H1 (cell line): Measurements from ENCODE around the gene RNF157. TPM values are rescaled to one million over a fixed set of nuclear protein-coding genes. Genes with fewer than 3 reads are reported as not detected.

Experiments used
- CTCF ChIA-PET: fragments of 300-600 bp; sonication (Branson Sonifier 250); formaldehyde crosslinking; loops from one replicate; lab custom pipeline; 2021; ENCODE audit not compliant: partially characterized antibody; lab: Charles Lee
- POLR2A ChIA-PET: fragments of 300-600 bp; sonication (Branson Sonifier 250); formaldehyde crosslinking; loops from one replicate; lab custom pipeline; 2021; ENCODE audit warnings: inconsistent platforms; ENCODE audit not compliant: partially characterized antibody; lab: Charles Lee
- DNase-seq, 2 experiments: peaks; one replicate each; pipeline versions ENCODE4 v3.0.0 to v3.0.0-alpha.2; 2010 to 2022; ENCODE audit warnings: low spot score in 2 of 2, low read depth in 1 of 2, mixed read lengths in 1 of 2
- FAIRE-seq: peaks from 2 replicates; lab custom pipeline; 2011; peaks lifted over from hg19 to GRCh38; lab: Jason Lieb, UNC
- H2AFZ ChIP-seq: 2 replicates; pipeline ENCODE4 v1.8.1; 2012; ENCODE audit warnings: low read length, inconsistent platforms
- H2AK5ac ChIP-seq: 2 replicates; pipeline ENCODE4 v1.6.1; 2013; ENCODE audit warnings: low read depth, low read length
- H2BK120ac ChIP-seq: replicated peaks from 2 replicates; pipeline ENCODE3; 2013; ENCODE audit warnings: low read depth, low read length, inconsistent platforms
- H2BK12ac ChIP-seq: 2 replicates; pipeline ENCODE4 v1.6.1; 2013; ENCODE audit warnings: low read depth, low read length
- H2BK15ac ChIP-seq: 2 replicates; pipeline ENCODE4 v1.6.1; 2013; ENCODE audit warnings: low read length
- H2BK20ac ChIP-seq: 2 replicates; pipeline ENCODE4 v1.6.1; 2013; ENCODE audit warnings: low read length
- H2BK5ac ChIP-seq: 2 replicates; pipeline ENCODE4 v1.6.1; 2013; ENCODE audit warnings: low read depth, low read length
- H3K14ac ChIP-seq: 2 replicates; pipeline ENCODE4 v1.6.1; 2013; ENCODE audit warnings: inconsistent platforms; ENCODE audit not compliant: insufficient read length
- H3K18ac ChIP-seq: 2 replicates; pipeline ENCODE4 v1.6.1; 2013; ENCODE audit warnings: low read length; ENCODE audit errors: extremely low read depth
- H3K23ac ChIP-seq: 2 replicates; pipeline ENCODE4 v1.6.1; 2013; ENCODE audit warnings: inconsistent platforms; ENCODE audit not compliant: insufficient read length
- H3K23me2 ChIP-seq: 2 replicates; pipeline ENCODE4 v1.6.1; 2013; ENCODE audit warnings: low read depth, low read length
- H3K27ac ChIP-seq: 2 replicates; pipeline ENCODE4 v1.6.1; 2011; ENCODE audit warnings: low read depth, low read length, inconsistent platforms
- H3K27me3 ChIP-seq, 4 experiments: replicated peaks in 1 of 4; 1 replicate in 1 of 4; 2 replicates in 3 of 4; pipeline versions ENCODE4 v1.6.1 to v1.8.1; 2011 to 2013; ENCODE audit warnings: low read length in 3 of 4, mild to moderate bottlenecking in 3 of 4, inconsistent platforms in 2 of 4, mixed read lengths in 2 of 4, moderate library complexity in 1 of 4; ENCODE audit not compliant: control insufficient read depth in 3 of 4, insufficient read depth in 3 of 4; ENCODE audit errors: extremely low read depth in 1 of 4
- H3K36me3 ChIP-seq, 4 experiments: 2 replicates each; pipeline versions ENCODE4 v1.6.1 to v1.8.1; 2011 to 2013; ENCODE audit warnings: mild to moderate bottlenecking in 4 of 4, low read length in 3 of 4, moderate library complexity in 2 of 4, control low read depth in 1 of 4, inconsistent platforms in 1 of 4; ENCODE audit not compliant: insufficient read depth in 4 of 4, control insufficient read depth in 2 of 4
- H3K4ac ChIP-seq: replicated peaks from 2 replicates; pipeline ENCODE3; 2013; ENCODE audit warnings: low read length, low read depth, mixed read lengths, inconsistent platforms; ENCODE audit not compliant: insufficient read length
- H3K4me1 ChIP-seq, 4 experiments: replicated peaks in 1 of 4; 1 replicate in 1 of 4; 2 replicates in 3 of 4; pipeline versions ENCODE4 v1.6.1 to v1.8.1; 2011 to 2013; ENCODE audit warnings: low read length in 3 of 4, inconsistent platforms in 2 of 4, mixed read lengths in 1 of 4; ENCODE audit not compliant: insufficient read depth in 4 of 4, control insufficient read depth in 3 of 4
- H3K4me2 ChIP-seq, 2 experiments: 2 replicates each; pipeline versions ENCODE4 v1.6.1 to v1.8.1; 2011 to 2013; ENCODE audit warnings: low read depth in 2 of 2, low read length in 2 of 2, control low read depth in 1 of 2, inconsistent platforms in 1 of 2, mild to moderate bottlenecking in 1 of 2; ENCODE audit not compliant: insufficient read depth in 1 of 2
- H3K4me3 ChIP-seq, 4 experiments: fragments of 200-600, 300-600 bp in 1 of 4; sonication (generic), shearing (Covaris generic), sonication (Bioruptor Twin) in 1 of 4; 2 replicates each; pipeline versions ENCODE4 v1.5.1 to v1.8.1; 2011 to 2016; ENCODE audit warnings: low read length in 4 of 4, low read depth in 3 of 4, control low read depth in 2 of 4, inconsistent platforms in 2 of 4, mild to moderate bottlenecking in 2 of 4, mixed read lengths in 1 of 4, moderate library complexity in 1 of 4; ENCODE audit not compliant: insufficient read depth in 2 of 4; ENCODE audit errors: extremely low read depth in 1 of 4
- H3K56ac ChIP-seq: replicated peaks from 2 replicates; pipeline ENCODE3; 2013; ENCODE audit warnings: low read depth, mild to moderate bottlenecking, mixed read lengths, low read length, inconsistent platforms; ENCODE audit not compliant: insufficient read length
- H3K79me1 ChIP-seq: 2 replicates; pipeline ENCODE4 v1.6.1; 2013; ENCODE audit warnings: low read depth, low read length, control low read depth
- H3K79me2 ChIP-seq, 2 experiments: 2 replicates each; pipeline versions ENCODE4 v1.6.1 to v1.8.1; 2012 to 2013; ENCODE audit warnings: low read length in 2 of 2, mild to moderate bottlenecking in 2 of 2, inconsistent platforms in 1 of 2; ENCODE audit not compliant: insufficient read depth in 2 of 2, control insufficient read depth in 1 of 2
- H3K9ac ChIP-seq, 4 experiments: replicated peaks in 1 of 4; 1 replicate in 1 of 4; 2 replicates in 3 of 4; pipeline versions ENCODE4 v1.6.1 to v1.8.1; 2011 to 2013; ENCODE audit warnings: low read depth in 3 of 4, low read length in 3 of 4, control low read depth in 2 of 4, mild to moderate bottlenecking in 2 of 4, moderate library complexity in 2 of 4, inconsistent platforms in 1 of 4; ENCODE audit errors: extremely low read depth in 1 of 4
- H3K9me3 ChIP-seq, 2 experiments: 2 replicates each; pipeline versions ENCODE4 v1.6.1 to v1.8.1; 2012 to 2013; ENCODE audit warnings: mild to moderate bottlenecking in 2 of 2, moderate library complexity in 2 of 2, control low read depth in 1 of 2, inconsistent platforms in 1 of 2, low read depth in 1 of 2, low read length in 1 of 2, mixed read lengths in 1 of 2; ENCODE audit not compliant: insufficient read depth in 2 of 2
- H4K20me1 ChIP-seq, 2 experiments: replicated peaks in 1 of 2; 2 replicates each; pipeline versions ENCODE3 to v1.8.1; 2011 to 2013; ENCODE audit warnings: inconsistent platforms in 2 of 2, low read length in 2 of 2, mild to moderate bottlenecking in 1 of 2; ENCODE audit not compliant: insufficient read depth in 2 of 2, control insufficient read depth in 1 of 2
- H4K5ac ChIP-seq: 2 replicates; pipeline ENCODE4 v1.6.1; 2013; ENCODE audit warnings: low read length, low read depth, mixed read lengths, inconsistent platforms; ENCODE audit not compliant: insufficient read length
- H4K8ac ChIP-seq: 2 replicates; pipeline ENCODE4 v1.8.0; 2013; ENCODE audit warnings: mild to moderate bottlenecking, moderate library complexity, low read length, inconsistent platforms; ENCODE audit not compliant: insufficient read depth; ENCODE audit errors: extremely low read depth
- H4K91ac ChIP-seq: replicated peaks from 2 replicates; pipeline ENCODE3; 2013; ENCODE audit warnings: low read length, mixed read lengths, inconsistent platforms; ENCODE audit not compliant: insufficient read length
- BCL11A ChIP-seq, 2 experiments: IDR thresholded peaks; one replicate each; pipeline ENCODE4 v1.6.1; 2011; ENCODE audit warnings: low read depth in 2 of 2, low read length in 2 of 2, mild to moderate bottlenecking in 2 of 2
- KDM4A ChIP-seq: IDR thresholded peaks from one replicate; pipeline ENCODE4 v1.7.1; 2012; ENCODE audit warnings: low read depth, mild to moderate bottlenecking, moderate library complexity, low read length, inconsistent platforms; ENCODE audit not compliant: severe bottlenecking
- SAP30 ChIP-seq: fragments of 300-600 bp; sonication (generic); IDR thresholded peaks from 2 replicates; pipeline ENCODE4 v1.7.1; 2012; ENCODE audit warnings: low read length, moderate library complexity, mild to moderate bottlenecking, inconsistent platforms; ENCODE audit not compliant: insufficient read depth, insufficient replicate concordance
- WGBS, 2 experiments: shearing (Covaris generic) in 1 of 2; methylation state at CpG; one replicate each; pipeline versions ENCODE4 v1.1.6 to v1.1.7; 2013 to 2015; ENCODE audit warnings: low lambda C conversion rate in 2 of 2, mixed read lengths in 2 of 2, inconsistent platforms in 1 of 2, low coverage in 1 of 2, missing lambda C conversion rate in 1 of 2; ENCODE audit not compliant: insufficient replicate concordance in 2 of 2, insufficient coverage in 1 of 2, insufficient read length in 1 of 2; ENCODE audit errors: extremely low coverage in 1 of 2, missing lambda C conversion rate in 1 of 2; 5-methylcytosine and 5-hydroxymethylcytosine counted together
- polyA plus RNA-seq, 7 experiments: library from polyadenylated mRNA; depleted of rRNA in 3 of 7; stranded (reverse) in 5 of 7; unstranded in 2 of 7; fragments of >200 nt in 5 of 7; fragments of 200-250 nt in 2 of 7; gene quantifications; 1 replicate in 5 of 7; 2 replicates in 1 of 7; 4 replicates in 1 of 7; pipeline versions ENCODE4 v1.2.1 to v1.2.3, GENCODE V29; 2011 to 2013; ENCODE audit warnings: missing spikeins in 2 of 7, mixed read lengths in 2 of 7
- total RNA-seq: library from RNA; stranded (reverse); fragmentation: NEBNext Ultra II Directional; extraction: Animal tissue kit (Norgen Biotek cat#: 25700); gene quantifications from 2 replicates; pipeline ENCODE4 v1.2.1, GENCODE V29; 2021

The RNF157 gene
- total and polyA plus RNA-seq, 2 of the 8 experiments (the other 6 are each of a cell fraction or from before 2014, with no cell fraction given): 13.4 to 16.7 TPM

DNA sequence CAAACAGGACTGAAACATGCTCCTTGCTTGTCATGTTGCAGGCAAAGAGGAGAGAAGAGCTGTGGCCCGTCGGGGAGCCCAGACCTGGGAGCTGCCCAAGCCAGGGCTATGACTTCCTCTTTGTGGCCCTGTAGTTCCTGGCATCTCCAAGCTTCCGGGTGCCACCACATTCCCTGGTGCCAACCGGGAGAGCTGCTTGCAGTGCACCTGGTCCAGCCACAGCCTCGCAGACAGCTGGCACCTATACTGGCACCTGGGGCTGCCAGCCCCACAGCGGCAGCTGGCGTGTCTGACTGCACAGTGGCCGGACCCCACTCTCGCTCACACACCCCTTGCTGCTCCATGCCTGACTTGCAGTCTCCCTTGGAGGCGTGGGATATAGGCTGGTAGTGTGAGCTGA is 62.2 kb downstream of the RNF157 start:
- H3K9me3 ChIP-seq: no peaks in the 10 kb centered on the region
- H2BK12ac ChIP-seq: no peak overlapping the region
- H3K36me3 ChIP-seq: no peaks in the 10 kb centered on the region; a peak in 1 of 8 replicates
- no peak overlapping the region for H4K5ac ChIP-seq
- WGBS, 2 experiments: 87% methylated on average over 10 of the region's 10 CpGs; no CpG with 5 or more reads in 1 of the 2 experiments
- DNase-seq: no peak
- H3K9ac ChIP-seq: no peak overlapping the region
- no peak overlapping the region for H3K14ac ChIP-seq
- no peak overlapping the region for H2BK120ac ChIP-seq
- no peak overlapping the region for H4K91ac ChIP-seq
- CTCF ChIA-PET: interaction anchor here (0.6 to 23.7 kb wide), 24 partner anchors 9 to 681 kb away, joined by 3 to 425 read pairs (median 4); partner anchors contain the start of genes CDK3, EXOC7 and FOXJ1
- H3K4me3 ChIP-seq: no peak overlapping the region
- no peak overlapping the region for H3K23ac ChIP-seq
- peak overlapping the region; percentile 11; the same call in 1 of the 2 replicates for H4K8ac ChIP-seq
- H2AK5ac ChIP-seq: no peak overlapping the region
- H3K23me2 ChIP-seq: no peaks in the 10 kb centered on the region
- POLR2A ChIA-PET: interaction anchor here (0.6 to 1.9 kb wide), 5 partner anchors 18 to 91 kb away, joined by 3 to 5 read pairs (median 3); no protein-coding TSS in a partner anchor
- H3K27ac ChIP-seq: no peak overlapping the region
- no peak overlapping the region for H2AFZ ChIP-seq
- H3K79me1 ChIP-seq: no peaks in the 10 kb centered on the region
- no peaks in the 10 kb centered on the region for H3K27me3 ChIP-seq
- TF ChIP-seq SAP30 (no peak), KDM4A (no peak), BCL11A (IDR thresholded peaks at IDR 0.05; ENCODE audit: low read depth in 2 of 2, low read length in 2 of 2) (no peak)
- TF ChIP-seq, all 59 proteins: peak for 0
- no peak overlapping the region for H3K18ac ChIP-seq
- peaks cover 0 to 4% (median 0%) of the 10 kb centered on the region in 4 experiments; a peak in 3 of 7 replicates for H3K4me1 ChIP-seq
- peak overlapping the region; percentile 31; the same call in 1 of the 2 replicates for H2BK15ac ChIP-seq
- no peak overlapping the region for H3K56ac ChIP-seq
- H3K4ac ChIP-seq: no peak overlapping the region
- no peak overlapping the region for H2BK5ac ChIP-seq
- H4K20me1 ChIP-seq: no peaks in the 10 kb centered on the region
- H3K4me2 ChIP-seq: no peak overlapping the region
- FAIRE-seq: no peak
- no peak overlapping the region for H2BK20ac ChIP-seq
- H3K79me2 ChIP-seq: no peaks in the 10 kb centered on the region
